ENCODE measurements around the gene PCDHGA8. TPM values are rescaled to one million over a fixed set of nuclear protein-coding genes. Genes with fewer than 3 reads are reported as not detected.

PCDHGA8 gene
- total RNA-seq, 2 experiments from 2014 or later, result 3.8 to 5.3 TPM

GRCh38 chr5:141349917-141350619, 42.4 kb upstream of the PCDHGA8 start, which contains the start of gene PCDHGB1:
Gene PCDHGB1, plus strand, starts transcription at chr5:141350099. Its CDS starts 162 bp downstream, at chr5:141350261.
- intact Hi-C loops (cut with micrococcal nuclease; ENCODE audit: unreplicated experiment), result loop anchor here (10.0 kb wide), 1 partner anchor 155 kb away; the partner anchor contains the start of genes PCDHB10 and PCDHB11
- peak within 1 kb of the TSS; percentile 80 for H2AFZ ChIP-seq (ENCODE audit: low read length)
- no peaks in the 10 kb centered on the region for H3K9me2 ChIP-seq (ENCODE audit: insufficient read depth, low read length)
- peak; percentile 79 for DNase-seq (ENCODE audit: low spot score)
- H3K4me3 ChIP-seq (ENCODE audit: low read depth, low read length, poor library complexity, severe bottlenecking), result peak within 1 kb of the TSS; percentile 54
- H3K4me2 ChIP-seq (ENCODE audit: low read length), result peak within 1 kb of the TSS; percentile 60
- no peaks in the 10 kb centered on the region for H3K79me2 ChIP-seq (ENCODE audit: insufficient read depth, low read depth, low read length)
- TF ChIP-seq EZH2phosphoT487 (IDR thresholded peaks at IDR 0.05; ENCODE audit: borderline replicate concordance, low read depth, low read length), result no peak
- TF ChIP-seq CTCF (conservative IDR thresholded peaks at IDR 0.05; ENCODE audit: low read length), result peak; percentile 88
- no peaks in the 10 kb centered on the region for H3K36me3 ChIP-seq (ENCODE audit: insufficient read depth, low read length)
- ChIA-PET CTCF (ENCODE audit: unreplicated experiment) (interaction anchor here (1.2 kb wide), 1 partner anchor 33 kb away, joined by 5 read pairs; no protein-coding TSS in a partner anchor), POLR2A (interaction anchor here (0.8 to 1.2 kb wide), 5 partner anchors 20 to 63 kb away, joined by 3 read pairs; partner anchors contain the start of genes PCDHGA1 and PCDHGA10)
- no peaks in the 10 kb centered on the region for H4K20me1 ChIP-seq (ENCODE audit: insufficient read depth, low read length)
- TSS peak; percentile 66 for BruUV-seq (replicated peaks)
- H3K4me1 ChIP-seq (ENCODE audit: insufficient read depth, low read length, poor library complexity, severe bottlenecking), result peaks cover 7% of the 10 kb centered on the region
- no peak within 1 kb of the TSS for H3K27ac ChIP-seq (ENCODE audit: low read depth, low read length, poor library complexity, severe bottlenecking)
- H3K9me3 ChIP-seq (ENCODE audit: low read length), result no peaks in the 10 kb centered on the region

GRCh38 chr5:141351591-141351990, 40.8 kb upstream of the PCDHGA8 start:
- DNase-seq (ENCODE audit: low spot score), result no peak
- ChIA-PET POLR2A (no interaction called here), CTCF (ENCODE audit: unreplicated experiment) (no interaction called here)
- Histone ChIP-seq H3K9me3 (ENCODE audit: low read length) (no peaks in the 10 kb centered on the region), H3K4me2 (ENCODE audit: low read length) (no peak overlapping the region), H3K36me3 (ENCODE audit: insufficient read depth, low read length) (no peaks in the 10 kb centered on the region), H3K4me3 (ENCODE audit: low read depth, low read length, poor library complexity, severe bottlenecking) (no peak overlapping the region), H4K20me1 (ENCODE audit: insufficient read depth, low read length) (no peaks in the 10 kb centered on the region), H3K4me1 (ENCODE audit: insufficient read depth, low read length, poor library complexity, severe bottlenecking) (peaks cover 7% of the 10 kb centered on the region), H3K9me2 (ENCODE audit: insufficient read depth, low read length) (no peaks in the 10 kb centered on the region), H2AFZ (ENCODE audit: low read length) (no peak overlapping the region), H3K79me2 (ENCODE audit: insufficient read depth, low read depth, low read length) (no peaks in the 10 kb centered on the region), H3K27ac (ENCODE audit: low read depth, low read length, poor library complexity, severe bottlenecking) (no peak overlapping the region)
- intact Hi-C loops (cut with micrococcal nuclease; ENCODE audit: unreplicated experiment), result loop anchor here (10.0 kb wide), 1 partner anchor 157 kb away; the partner anchor contains the start of genes PCDHB10 and PCDHB11
- TF ChIP-seq CTCF (conservative IDR thresholded peaks at IDR 0.05; ENCODE audit: low read length) (no peak), EZH2phosphoT487 (IDR thresholded peaks at IDR 0.05; ENCODE audit: borderline replicate concordance, low read depth, low read length) (no peak)
- no TSS peak for BruUV-seq (replicated peaks)
